ENCODE results near the gene NUAK2.

Gene NUAK2

DNA sequence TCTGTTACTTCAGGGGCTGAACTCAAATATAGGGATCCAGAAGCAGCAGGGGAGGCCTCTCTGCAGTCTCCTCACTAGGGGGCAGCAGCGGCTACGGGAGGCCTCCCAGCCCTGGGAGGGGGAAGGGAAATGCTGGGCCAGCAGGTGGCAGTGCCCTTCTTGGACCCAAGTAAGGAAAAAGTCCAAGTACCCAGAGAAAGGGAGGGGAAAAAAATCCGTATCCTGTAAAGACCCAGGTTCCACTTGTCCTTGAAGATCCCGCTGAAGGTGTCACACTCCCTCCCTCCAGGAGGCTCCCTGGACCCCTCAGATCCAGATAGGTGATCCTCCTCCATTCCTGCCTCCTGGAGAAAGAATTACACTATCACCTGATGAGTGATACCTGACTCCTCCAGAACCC lies 14.1 kb upstream of the NUAK2 start:
- DNase-seq: peak; percentile 45 to 62 (median 49)
- H3K36me3 ChIP-seq (ENCODE audit: control insufficient read depth, insufficient read depth, low read length): no peaks in the 10 kb centered on the region
- no peaks in the 10 kb centered on the region for H3K9me3 ChIP-seq (ENCODE audit: control insufficient read depth, low read length)
- H3K27me3 ChIP-seq (replicated peaks; ENCODE audit: control insufficient read depth, insufficient read depth, low read length, poor library complexity, severe bottlenecking): no peaks in the 10 kb centered on the region
- H3K4me1 ChIP-seq (ENCODE audit: control insufficient read depth, insufficient read depth, low read length, poor library complexity, severe bottlenecking): no peaks in the 10 kb centered on the region
- H3K4me3 ChIP-seq (ENCODE audit: insufficient read depth, low read depth, low read length, poor library complexity, severe bottlenecking): no peak overlapping the region
- H3K27ac ChIP-seq (ENCODE audit: insufficient read depth, low read length, poor library complexity, severe bottlenecking): no peak overlapping the region

DNA sequence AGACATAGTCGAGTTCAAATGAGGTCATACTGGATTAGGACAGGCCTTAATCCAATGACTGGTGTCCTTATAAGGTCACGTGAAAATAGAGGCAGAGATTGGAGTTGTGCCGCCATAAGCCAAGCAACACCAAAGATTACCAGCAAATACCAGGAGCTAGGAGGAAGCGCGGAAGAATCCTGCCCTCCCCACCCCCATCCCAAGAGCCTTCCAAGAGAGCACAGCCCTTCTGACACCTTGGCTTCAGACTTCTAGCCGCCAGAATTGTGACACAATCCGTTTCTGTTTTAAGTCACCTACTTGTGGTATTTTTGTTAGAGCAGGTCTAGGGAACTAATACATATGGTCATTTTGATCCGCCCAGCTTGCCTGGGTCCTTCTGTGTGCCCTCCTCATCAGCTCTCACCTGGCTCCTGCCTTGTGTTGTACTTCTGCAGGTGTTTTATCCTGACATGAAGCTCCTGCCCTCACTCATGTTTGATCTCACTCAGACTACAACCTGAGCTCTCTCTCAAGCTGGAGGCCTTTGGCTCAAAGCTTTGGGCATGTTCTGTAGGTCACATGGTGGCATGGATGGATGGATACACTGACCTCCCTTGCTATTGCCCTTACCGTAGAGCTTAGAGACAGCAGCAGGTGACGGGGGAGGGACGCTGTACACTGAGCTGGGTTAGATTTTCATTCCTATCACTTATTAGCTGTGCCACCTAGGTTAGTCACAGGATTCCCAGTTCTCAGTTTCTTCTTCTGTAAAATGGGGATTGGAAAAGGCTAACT lies 10.7 kb upstream of the NUAK2 start:
- Histone ChIP-seq H3K27me3 (replicated peaks; ENCODE audit: control insufficient read depth, insufficient read depth, low read length, poor library complexity, severe bottlenecking) (no peaks in the 10 kb centered on the region), H3K4me1 (ENCODE audit: control insufficient read depth, insufficient read depth, low read length, poor library complexity, severe bottlenecking) (no peaks in the 10 kb centered on the region), H3K27ac (ENCODE audit: insufficient read depth, low read length, poor library complexity, severe bottlenecking) (no peak overlapping the region), H3K4me3 (ENCODE audit: insufficient read depth, low read depth, low read length, poor library complexity, severe bottlenecking) (no peak overlapping the region), H3K9me3 (ENCODE audit: control insufficient read depth, low read length) (no peaks in the 10 kb centered on the region), H3K36me3 (ENCODE audit: control insufficient read depth, insufficient read depth, low read length) (no peaks in the 10 kb centered on the region)
- no peak for DNase-seq

- Histone ChIP-seq H3K27ac (ENCODE audit: insufficient read depth, low read length, poor library complexity, severe bottlenecking) (no peak overlapping the region), H3K4me1 (ENCODE audit: control insufficient read depth, insufficient read depth, low read length, poor library complexity, severe bottlenecking) (peaks cover 2% of the 10 kb centered on the region), H3K4me3 (ENCODE audit: insufficient read depth, low read depth, low read length, poor library complexity, severe bottlenecking) (no peak overlapping the region), H3K9me3 (ENCODE audit: control insufficient read depth, low read length) (no peaks in the 10 kb centered on the region), H3K27me3 (replicated peaks; ENCODE audit: control insufficient read depth, insufficient read depth, low read length, poor library complexity, severe bottlenecking) (no peaks in the 10 kb centered on the region), H3K36me3 (ENCODE audit: control insufficient read depth, insufficient read depth, low read length) (no peaks in the 10 kb centered on the region)
- no peak for DNase-seq
These were observed 8.6 kb upstream of the NUAK2 start for GRCh38 chr1:205330150-205330549.

- H3K9me3 ChIP-seq (ENCODE audit: control insufficient read depth, low read length): no peaks in the 10 kb centered on the region
- no peaks in the 10 kb centered on the region for H3K36me3 ChIP-seq (ENCODE audit: control insufficient read depth, insufficient read depth, low read length)
- H3K4me3 ChIP-seq (ENCODE audit: insufficient read depth, low read depth, low read length, poor library complexity, severe bottlenecking): no peak overlapping the region
- no peaks in the 10 kb centered on the region for H3K27me3 ChIP-seq (replicated peaks; ENCODE audit: control insufficient read depth, insufficient read depth, low read length, poor library complexity, severe bottlenecking)
- no peak for DNase-seq
- H3K4me1 ChIP-seq (ENCODE audit: control insufficient read depth, insufficient read depth, low read length, poor library complexity, severe bottlenecking): peaks cover 5% of the 10 kb centered on the region
- H3K27ac ChIP-seq (ENCODE audit: insufficient read depth, low read length, poor library complexity, severe bottlenecking): no peak overlapping the region
These were observed 8.2 kb upstream of the NUAK2 start for GRCh38 chr1:205329719-205330118.

DNA sequence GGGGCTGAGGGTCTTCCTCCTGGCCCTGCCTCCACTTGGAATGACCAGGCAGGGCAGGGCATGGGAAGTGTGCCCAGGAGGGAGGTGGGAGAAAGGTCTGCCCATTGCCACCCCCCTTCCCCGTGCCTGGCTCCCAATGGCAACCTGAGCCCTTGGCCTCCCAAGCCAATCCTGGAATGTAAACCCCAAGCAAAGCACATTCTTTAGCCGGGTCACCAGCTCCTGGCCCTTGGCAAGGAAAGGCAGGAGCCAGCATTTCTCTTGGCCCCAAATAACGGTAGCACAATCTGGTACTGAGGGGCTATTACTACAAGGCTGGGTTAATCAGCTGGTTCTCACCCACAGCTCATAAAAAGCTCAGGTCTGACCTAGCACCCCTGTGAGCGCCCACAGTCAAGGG lies 6.9 kb upstream of the NUAK2 start:
- DNase-seq: no peak
- peaks cover 5% of the 10 kb centered on the region for H3K4me1 ChIP-seq (ENCODE audit: control insufficient read depth, insufficient read depth, low read length, poor library complexity, severe bottlenecking)

GRCh38 chr1:205326812-205327466 lies 5.4 kb upstream of the NUAK2 start:
- Histone ChIP-seq H3K4me1 (ENCODE audit: control insufficient read depth, insufficient read depth, low read length, poor library complexity, severe bottlenecking) (peaks cover 8% of the 10 kb centered on the region), H3K4me3 (ENCODE audit: insufficient read depth, low read depth, low read length, poor library complexity, severe bottlenecking) (no peak overlapping the region), H3K36me3 (ENCODE audit: control insufficient read depth, insufficient read depth, low read length) (no peaks in the 10 kb centered on the region), H3K27ac (ENCODE audit: insufficient read depth, low read length, poor library complexity, severe bottlenecking) (no peak overlapping the region), H3K9me3 (ENCODE audit: control insufficient read depth, low read length) (no peaks in the 10 kb centered on the region), H3K27me3 (replicated peaks; ENCODE audit: control insufficient read depth, insufficient read depth, low read length, poor library complexity, severe bottlenecking) (no peaks in the 10 kb centered on the region)
- DNase-seq: no peak

More for the DNA sequence above, 6.9 kb upstream of the NUAK2 start:
- no peaks in the 10 kb centered on the region for H3K36me3 ChIP-seq (ENCODE audit: control insufficient read depth, insufficient read depth, low read length)
- H3K27ac ChIP-seq (ENCODE audit: insufficient read depth, low read length, poor library complexity, severe bottlenecking): no peak overlapping the region
- no peaks in the 10 kb centered on the region for H3K9me3 ChIP-seq (ENCODE audit: control insufficient read depth, low read length)
- no peak overlapping the region for H3K4me3 ChIP-seq (ENCODE audit: insufficient read depth, low read depth, low read length, poor library complexity, severe bottlenecking)
- H3K27me3 ChIP-seq (replicated peaks; ENCODE audit: control insufficient read depth, insufficient read depth, low read length, poor library complexity, severe bottlenecking): no peaks in the 10 kb centered on the region

DNA sequence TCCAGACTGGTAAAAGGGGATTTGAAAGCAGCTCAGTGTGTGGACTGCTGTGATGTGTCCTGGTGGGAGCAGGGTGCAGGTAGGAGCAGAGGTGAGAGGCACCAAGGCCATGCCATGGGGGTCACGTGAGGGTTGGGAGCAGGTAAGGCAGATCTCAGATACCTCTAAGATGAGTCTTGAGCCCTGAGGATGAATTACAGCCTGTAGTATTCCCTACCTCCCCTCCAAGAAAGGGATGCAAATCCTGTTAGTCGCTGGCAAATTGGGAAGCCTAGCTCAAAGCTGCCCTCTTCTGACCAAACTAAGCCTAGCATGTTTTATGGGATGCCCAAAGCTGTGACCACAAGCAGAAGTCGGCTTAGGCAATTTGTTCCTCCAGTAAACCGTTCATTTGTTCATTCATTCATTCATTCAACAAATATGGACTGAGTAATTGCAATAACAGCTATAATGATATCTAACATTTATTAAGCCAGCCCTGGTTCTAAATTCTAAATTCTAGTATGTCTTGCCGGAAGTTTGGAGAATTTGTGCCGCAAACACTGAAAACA lies 3.9 kb upstream of the NUAK2 start:
- H3K4me3 ChIP-seq (ENCODE audit: insufficient read depth, low read depth, low read length, poor library complexity, severe bottlenecking): no peak overlapping the region
- H3K36me3 ChIP-seq (ENCODE audit: control insufficient read depth, insufficient read depth, low read length): no peaks in the 10 kb centered on the region
- H3K9me3 ChIP-seq (ENCODE audit: control insufficient read depth, low read length): no peaks in the 10 kb centered on the region
- DNase-seq: peak in 2 of 3 donors; percentile 20 to 41
- no peak overlapping the region for H3K27ac ChIP-seq (ENCODE audit: insufficient read depth, low read length, poor library complexity, severe bottlenecking)
- H3K4me1 ChIP-seq (ENCODE audit: control insufficient read depth, insufficient read depth, low read length, poor library complexity, severe bottlenecking): peaks cover 10% of the 10 kb centered on the region
- H3K27me3 ChIP-seq (replicated peaks; ENCODE audit: control insufficient read depth, insufficient read depth, low read length, poor library complexity, severe bottlenecking): no peaks in the 10 kb centered on the region

DNA sequence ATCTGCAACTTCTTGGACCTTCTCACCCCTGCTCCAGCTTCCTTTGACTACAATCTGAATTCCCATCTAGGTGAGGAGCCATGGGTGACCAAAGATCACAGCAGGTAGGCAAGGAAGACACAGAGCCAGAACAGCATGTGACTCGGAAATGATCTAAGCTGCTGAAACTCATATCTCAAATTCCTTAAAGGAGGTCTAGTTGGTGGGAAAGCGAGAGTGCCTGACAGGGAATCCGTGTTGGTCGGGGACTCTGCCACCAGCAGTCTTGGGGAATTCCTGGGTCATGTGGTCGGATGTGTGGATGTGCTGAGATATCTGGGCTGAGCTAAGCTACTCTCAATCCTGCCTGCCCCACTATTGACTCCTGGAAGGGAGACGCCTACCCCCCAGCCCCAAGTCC lies 3.2 kb upstream of the NUAK2 start:
- Histone ChIP-seq H3K27ac (ENCODE audit: insufficient read depth, low read length, poor library complexity, severe bottlenecking) (no peak overlapping the region), H3K4me1 (ENCODE audit: control insufficient read depth, insufficient read depth, low read length, poor library complexity, severe bottlenecking) (peaks cover 12% of the 10 kb centered on the region), H3K4me3 (ENCODE audit: insufficient read depth, low read depth, low read length, poor library complexity, severe bottlenecking) (no peak overlapping the region), H3K9me3 (ENCODE audit: control insufficient read depth, low read length) (no peaks in the 10 kb centered on the region), H3K27me3 (replicated peaks; ENCODE audit: control insufficient read depth, insufficient read depth, low read length, poor library complexity, severe bottlenecking) (no peaks in the 10 kb centered on the region), H3K36me3 (ENCODE audit: control insufficient read depth, insufficient read depth, low read length) (no peaks in the 10 kb centered on the region)
- no peak for DNase-seq

DNA sequence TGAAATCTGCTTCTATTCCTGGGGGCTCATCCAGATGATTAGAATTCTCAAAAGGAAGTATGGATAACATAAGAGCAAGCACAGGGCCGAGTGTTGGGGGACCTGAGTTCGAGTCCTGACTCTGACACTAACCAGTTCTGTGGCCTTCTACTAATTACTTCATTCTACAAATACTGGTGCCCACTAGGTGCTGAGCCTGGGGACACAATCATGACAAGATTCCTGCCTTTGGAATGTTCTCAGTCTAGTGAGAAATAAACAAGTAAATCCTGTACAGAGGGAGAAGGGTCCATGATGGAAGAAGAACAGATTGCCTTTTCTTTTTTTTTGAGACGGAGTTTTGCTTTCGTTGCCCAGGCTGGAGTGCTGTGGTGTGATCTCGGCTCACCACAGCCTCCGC lies 2.2 kb upstream of the NUAK2 start:
- Histone ChIP-seq H3K9me3 (ENCODE audit: control insufficient read depth, low read length) (no peaks in the 10 kb centered on the region), H3K4me1 (ENCODE audit: control insufficient read depth, insufficient read depth, low read length, poor library complexity, severe bottlenecking) (peaks cover 21% of the 10 kb centered on the region), H3K36me3 (ENCODE audit: control insufficient read depth, insufficient read depth, low read length) (no peaks in the 10 kb centered on the region), H3K27me3 (replicated peaks; ENCODE audit: control insufficient read depth, insufficient read depth, low read length, poor library complexity, severe bottlenecking) (no peaks in the 10 kb centered on the region), H3K4me3 (ENCODE audit: insufficient read depth, low read depth, low read length, poor library complexity, severe bottlenecking) (no peak overlapping the region), H3K27ac (ENCODE audit: insufficient read depth, low read length, poor library complexity, severe bottlenecking) (no peak overlapping the region)
- no peak for DNase-seq

DNA sequence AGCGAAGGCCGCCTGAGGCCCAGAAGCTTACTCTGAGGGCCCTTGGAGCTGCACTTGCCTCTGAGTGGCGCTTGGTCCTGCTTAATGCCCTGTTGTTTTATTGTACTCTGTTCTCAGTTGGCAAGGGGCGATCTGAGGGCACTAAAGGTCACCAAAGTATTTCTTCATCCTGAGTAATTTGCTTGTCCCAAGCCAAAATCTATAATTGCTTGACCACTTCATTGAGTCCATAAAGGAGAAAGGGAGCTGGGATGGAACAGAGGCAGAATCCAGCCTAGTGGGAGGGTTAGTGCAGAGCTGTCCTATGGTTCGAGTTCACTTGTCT lies 376 bp upstream of the NUAK2 start:
- no peak for DNase-seq
- Histone ChIP-seq H3K9me3 (ENCODE audit: control insufficient read depth, low read length) (no peaks in the 10 kb centered on the region), H3K36me3 (ENCODE audit: control insufficient read depth, insufficient read depth, low read length) (no peaks in the 10 kb centered on the region), H3K4me1 (ENCODE audit: control insufficient read depth, insufficient read depth, low read length, poor library complexity, severe bottlenecking) (peaks cover 40% of the 10 kb centered on the region), H3K4me3 (ENCODE audit: insufficient read depth, low read depth, low read length, poor library complexity, severe bottlenecking) (peak overlapping the region; percentile 94), H3K27me3 (replicated peaks; ENCODE audit: control insufficient read depth, insufficient read depth, low read length, poor library complexity, severe bottlenecking) (no peaks in the 10 kb centered on the region), H3K27ac (ENCODE audit: insufficient read depth, low read length, poor library complexity, severe bottlenecking) (peak overlapping the region; percentile 78)
